ENCODE data around the gene SIK1. TPM values are rescaled to one million over a fixed set of nuclear protein-coding genes. Genes with fewer than 3 reads are reported as not detected.

Gene SIK1
- total RNA-seq, 2 donors from 2014 or later = 0.14 to 17.3 TPM

DNA sequence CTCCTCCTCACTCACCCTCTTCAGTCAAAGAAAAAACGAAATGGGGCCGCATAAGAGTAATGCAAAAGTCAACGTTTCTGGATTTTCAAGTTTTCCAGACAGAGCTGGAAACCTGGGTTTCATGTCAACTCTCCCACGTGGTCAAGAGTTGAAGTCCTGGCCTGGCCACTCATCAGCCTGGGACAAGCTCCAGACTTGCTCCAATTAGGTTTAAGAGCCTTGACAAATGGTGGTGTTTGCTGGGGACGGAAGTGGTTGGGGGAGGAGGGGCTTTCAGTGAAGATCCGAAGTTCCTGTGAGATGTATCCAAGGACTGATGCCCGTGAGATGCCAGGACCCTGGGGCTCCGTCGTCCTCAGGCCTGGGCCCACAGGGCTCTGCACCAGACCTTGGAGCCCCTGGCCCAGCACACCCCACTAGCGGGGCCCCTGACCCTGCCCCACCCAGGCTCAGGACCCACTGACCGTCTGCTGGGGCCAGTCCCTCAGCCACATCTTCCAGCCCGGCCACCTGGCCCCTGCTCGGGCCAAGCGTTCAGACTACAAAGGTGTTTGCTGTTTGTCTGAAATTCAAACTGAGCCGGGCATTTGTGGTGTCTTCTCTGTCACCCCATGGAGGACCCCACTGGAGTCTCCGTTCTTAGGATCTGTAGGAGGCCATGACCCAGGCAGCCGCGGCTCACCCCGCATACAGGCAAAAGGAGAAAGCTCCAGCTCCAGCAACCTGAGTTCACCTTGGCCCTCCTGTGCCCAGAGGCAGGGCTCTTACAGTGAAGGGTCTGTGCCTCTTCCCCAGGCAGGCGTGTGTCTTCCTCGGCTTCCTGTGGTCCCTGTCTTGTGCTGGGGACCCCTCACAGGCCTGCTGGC is 53.3 kb downstream of the SIK1 start:
- Histone ChIP-seq H3K4me1 (replicated peaks) (no peaks in the 10 kb centered on the region), H3K9me3 (no peaks in the 10 kb centered on the region), H3K4me3 (no peak overlapping the region), H3K27ac (peak overlapping the region; percentile 10 to 34), H3K36me3 (no peaks in the 10 kb centered on the region), H3K27me3 (replicated peaks; ENCODE audit: insufficient read depth) (no peaks in the 10 kb centered on the region)
- TF ChIP-seq CTCF (IDR thresholded peaks at IDR 0.05) (no peak), POLR2AphosphoS5 (IDR thresholded peaks at IDR 0.05) (no peak), POLR2A (IDR thresholded peaks at IDR 0.05) (no peak)
- WGBS = 76% methylated on average over 20 of the region's 21 CpGs
- intact Hi-C loops (cut with DNase I) = no loop called here
- DNase-seq (ENCODE audit: low spot score) = peak; percentile 35

DNA sequence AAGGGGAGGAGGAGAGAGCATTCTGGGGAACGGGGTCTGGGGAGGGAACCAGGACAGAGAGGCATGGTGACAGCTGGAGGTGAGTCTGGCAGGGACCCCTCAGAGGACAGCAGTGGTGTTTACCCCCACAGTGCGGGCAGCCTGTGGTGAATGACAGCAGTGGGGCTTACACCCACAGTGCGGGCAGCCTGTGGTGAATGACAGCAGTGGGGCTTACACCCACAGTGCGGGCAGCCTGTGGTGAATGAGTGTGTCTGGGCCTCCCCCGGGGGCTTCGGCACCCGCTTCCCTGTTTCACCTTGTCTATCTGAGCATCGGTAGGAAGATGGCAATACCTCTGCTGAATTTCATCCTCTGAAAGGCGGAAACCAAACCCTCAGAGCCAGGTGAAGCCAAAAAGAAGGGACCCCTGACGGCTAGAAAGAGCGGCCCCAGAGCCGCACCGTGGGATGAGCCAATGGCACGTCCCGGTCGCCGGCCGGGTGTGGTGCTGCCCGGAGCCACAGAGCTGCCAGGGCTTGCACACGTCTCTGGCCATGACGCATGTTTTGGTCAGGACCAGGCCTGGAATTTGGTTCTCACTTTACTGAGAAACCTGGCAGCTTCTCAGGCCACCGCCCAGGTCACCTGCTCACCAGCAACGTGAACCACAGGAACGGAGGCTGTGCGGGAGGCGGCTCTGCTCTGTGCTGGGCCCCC is 54.1 kb downstream of the SIK1 start:
- DNase-seq (ENCODE audit: low spot score) = peak; percentile 65
- no peaks in the 10 kb centered on the region for H3K4me1 ChIP-seq (replicated peaks)

GRCh38 chr21:43371786-43372185 is 55.1 kb downstream of the SIK1 start:
- no peaks in the 10 kb centered on the region for H3K36me3 ChIP-seq
- intact Hi-C loops (cut with DNase I) = no loop called here
- H3K9me3 ChIP-seq = no peaks in the 10 kb centered on the region
- no peaks in the 10 kb centered on the region for H3K4me1 ChIP-seq (replicated peaks)
- WGBS = 98% methylated on average over 9 of the region's 9 CpGs
- no peak for DNase-seq (ENCODE audit: low spot score)
- no peak overlapping the region for H3K27ac ChIP-seq
- H3K27me3 ChIP-seq (replicated peaks; ENCODE audit: insufficient read depth) = no peaks in the 10 kb centered on the region
- H3K4me3 ChIP-seq = no peak overlapping the region
- no peak for TF ChIP-seq POLR2AphosphoS5 (IDR thresholded peaks at IDR 0.05)
- TF ChIP-seq POLR2A (IDR thresholded peaks at IDR 0.05) = no peak
- TF ChIP-seq CTCF (IDR thresholded peaks at IDR 0.05) = no peak

More for the DNA sequence above, 54.1 kb downstream of the SIK1 start:
- peak; percentile 60 for TF ChIP-seq POLR2AphosphoS5 (IDR thresholded peaks at IDR 0.05)
- peak; percentile 47 for TF ChIP-seq POLR2A (IDR thresholded peaks at IDR 0.05)
- TF ChIP-seq CTCF (IDR thresholded peaks at IDR 0.05) = no peak
- Histone ChIP-seq H3K9me3 (no peaks in the 10 kb centered on the region), H3K4me3 (no peak overlapping the region), H3K36me3 (no peaks in the 10 kb centered on the region), H3K27ac (peak overlapping the region; percentile 10 to 34), H3K27me3 (replicated peaks; ENCODE audit: insufficient read depth) (no peaks in the 10 kb centered on the region)
- WGBS = 65% methylated on average over 26 of the region's 26 CpGs
- intact Hi-C loops (cut with DNase I) = no loop called here

- no peaks in the 10 kb centered on the region for H3K36me3 ChIP-seq
- DNase-seq (ENCODE audit: low spot score) = no peak
- H3K27me3 ChIP-seq (replicated peaks; ENCODE audit: insufficient read depth) = no peaks in the 10 kb centered on the region
- no peaks in the 10 kb centered on the region for H3K4me1 ChIP-seq (replicated peaks)
- TF ChIP-seq CTCF (IDR thresholded peaks at IDR 0.05) = no peak
- TF ChIP-seq POLR2A (IDR thresholded peaks at IDR 0.05) = no peak
- peak; percentile 8 for TF ChIP-seq POLR2AphosphoS5 (IDR thresholded peaks at IDR 0.05)
- intact Hi-C loops (cut with DNase I) = no loop called here
- H3K4me3 ChIP-seq = no peak overlapping the region
- H3K9me3 ChIP-seq = no peaks in the 10 kb centered on the region
- 61% methylated on average over 2 of the region's 2 CpGs for WGBS
- H3K27ac ChIP-seq = no peak overlapping the region
Observed at GRCh38 chr21:43370888-43371570, 55.9 kb downstream of the SIK1 start.

Data from prostate gland (tissue), 2 donors.